K562 (cell line): ENCODE results near the gene GRIPAP1. TPM values are rescaled to one million over a fixed set of nuclear protein-coding genes. Genes with fewer than 3 reads are reported as not detected.
A peak's percentile ranks its signal among the peaks of the same experiment; 100 is the strongest.

ENCODE experiments used
- JUND ChIP-seq, 2 experiments: IDR thresholded peaks; 2 replicates in 1 of 2; 3 replicates in 1 of 2; pipeline ENCODE4 v1.6.1; 2011; ENCODE audit warnings: borderline replicate concordance in 2 of 2, low read depth in 2 of 2, low read length in 2 of 2, improper control_type of control experiment in 1 of 2, missing biosample characterization in 1 of 2, missing genetic modification characterization in 1 of 2, missing genetic modification reagents in 1 of 2
- MEF2D ChIP-seq: conservative IDR thresholded peaks from 2 replicates; pipeline ENCODE4 v1.6.1; 2016; ENCODE audit warnings: low read depth, missing genetic modification characterization, missing compliant biosample characterization
- NFIC ChIP-seq: fragments of 450-650 bp; IDR thresholded peaks from 2 replicates; pipeline ENCODE4 v1.6.1; 2017; ENCODE audit warnings: mild to moderate bottlenecking, inconsistent platforms
- POLR2B ChIP-seq: fragments of 450-650 bp; IDR thresholded peaks from 2 replicates; pipeline ENCODE4 v1.6.1; 2018; ENCODE audit warnings: low read depth; ENCODE audit not compliant: partially characterized antibody
- RBM17 ChIP-seq: fragments of 200-400 bp; formaldehyde crosslinking; IDR thresholded peaks from 2 replicates; pipeline ENCODE4 v1.6.1; 2017; ENCODE audit warnings: low read depth, mild to moderate bottlenecking, low read length, borderline replicate concordance
- ZNF143 ChIP-seq: sonication (generic); formaldehyde crosslinking; IDR thresholded peaks from 2 replicates; pipeline ENCODE4 v1.9.0; 2022; ENCODE audit warnings: mild to moderate bottlenecking, missing genetic modification reagents
- polyA plus RNA-seq, 8 experiments: library from polyadenylated mRNA; depleted of rRNA in 4 of 8; stranded (reverse) in 5 of 8; unstranded in 3 of 8; fragments of >200 nt; fragmentation: Nextera tagmentation in 2 of 8; fragmentation: Illumina TruSeq in 1 of 8; extraction: Ambion mirVana in 2 of 8; extraction: Trizol in 1 of 8; gene quantifications; 2 replicates each; pipeline versions ENCODE4 v1.2.1 to v1.2.3, GENCODE V29; 2011 to 2014; ENCODE audit warnings: inconsistent platforms in 1 of 8, missing spikeins in 1 of 8
- total RNA-seq, 7 experiments: library from RNA; depleted of rRNA in 6 of 7; stranded (reverse); fragments of >200 nt in 6 of 7; fragmentation: Illumina TruSeq in 2 of 7; extraction: Trizol in 2 of 7; gene quantifications; 2 replicates each; pipeline versions ENCODE4 v1.2.1 to v1.2.3, GENCODE V29; 2011 to 2021; ENCODE audit warnings: low replicate concordance in 1 of 7
- TF ChIP-seq, protein P1 (sequence below): fragments of 200-800 bp; sonication (Bioruptor generic); IDR thresholded peaks from 2 replicates; pipeline ENCODE4 v1.6.1; 2017; ENCODE audit warnings: missing genetic modification characterization, missing compliant biosample characterization
- TF ChIP-seq, protein P2 (sequence below), 3 experiments: fragments of 200-800 bp in 1 of 3; sonication (Bioruptor generic) in 1 of 3; sonication (generic) in 1 of 3; formaldehyde crosslinking in 1 of 3; IDR thresholded peaks; 2 replicates each; pipeline versions ENCODE4 v1.6.1 to v1.8.0; 2016 to 2022; ENCODE audit warnings: mild to moderate bottlenecking in 2 of 3, missing compliant biosample characterization in 2 of 3, missing genetic modification characterization in 2 of 3, missing genetic modification reagents in 1 of 3
- TF ChIP-seq, protein P3 (sequence below): IDR thresholded peaks from 2 replicates; pipeline ENCODE4 v1.6.1; 2012; ENCODE audit warnings: low read depth, low read length, improper control_type of control experiment, borderline replicate concordance
- TF ChIP-seq, protein P4 (sequence below), 2 experiments: fragments of 450-650 bp in 1 of 2; sonication (generic) in 1 of 2; formaldehyde crosslinking in 1 of 2; IDR thresholded peaks; 2 replicates each; pipeline versions ENCODE4 v1.7.1 to v1.9.0; 2016 to 2022; ENCODE audit warnings: inconsistent platforms in 1 of 2, mild to moderate bottlenecking in 1 of 2, missing genetic modification reagents in 1 of 2

The GRIPAP1 gene
- total and polyA plus RNA-seq, 9 of the 15 experiments (the other 6 are each of a cell fraction or from before 2014, with no cell fraction given), result 4.1 to 41.6 (median 24.0) TPM

DNA sequence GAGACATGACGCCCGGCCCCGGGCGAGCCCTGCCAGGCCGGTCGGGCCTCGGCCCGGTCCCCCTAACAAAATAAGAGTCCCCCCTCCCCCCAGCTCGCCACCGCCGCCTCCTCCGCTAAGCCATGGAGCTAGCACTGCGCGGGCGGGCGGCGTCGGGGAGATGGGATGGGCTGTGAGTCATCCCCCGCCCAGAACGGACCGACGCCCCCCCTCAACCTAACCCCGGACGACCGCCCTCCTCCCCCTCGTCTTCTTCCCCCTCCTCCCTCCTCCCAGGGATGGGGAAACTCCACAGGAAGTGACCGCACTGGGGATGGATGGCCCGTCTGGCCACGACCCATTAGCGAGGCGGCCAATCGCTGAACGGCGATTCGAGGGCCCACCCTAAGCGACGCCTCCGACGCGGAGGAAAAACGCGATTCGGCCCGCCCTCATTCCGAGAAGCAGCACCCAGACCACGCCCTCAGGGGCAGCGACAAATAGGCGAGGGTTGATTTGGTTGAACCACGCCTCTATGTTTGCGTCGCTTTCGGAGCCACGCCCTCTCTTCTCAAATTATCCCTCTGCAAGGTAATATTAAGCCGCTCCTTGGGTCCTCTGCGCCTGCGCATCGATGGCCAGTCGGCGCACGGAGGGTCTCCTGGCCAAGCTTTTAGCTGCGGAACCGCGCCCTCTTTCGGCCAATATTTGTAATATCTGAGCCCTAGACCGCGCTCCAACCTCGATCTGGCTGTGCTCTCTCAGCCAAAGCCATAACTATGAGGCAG lies 41.3 kb upstream of the GRIPAP1 start, which contains the start of gene TFE3 (continued):
- TF ChIP-seq, protein P1, sequence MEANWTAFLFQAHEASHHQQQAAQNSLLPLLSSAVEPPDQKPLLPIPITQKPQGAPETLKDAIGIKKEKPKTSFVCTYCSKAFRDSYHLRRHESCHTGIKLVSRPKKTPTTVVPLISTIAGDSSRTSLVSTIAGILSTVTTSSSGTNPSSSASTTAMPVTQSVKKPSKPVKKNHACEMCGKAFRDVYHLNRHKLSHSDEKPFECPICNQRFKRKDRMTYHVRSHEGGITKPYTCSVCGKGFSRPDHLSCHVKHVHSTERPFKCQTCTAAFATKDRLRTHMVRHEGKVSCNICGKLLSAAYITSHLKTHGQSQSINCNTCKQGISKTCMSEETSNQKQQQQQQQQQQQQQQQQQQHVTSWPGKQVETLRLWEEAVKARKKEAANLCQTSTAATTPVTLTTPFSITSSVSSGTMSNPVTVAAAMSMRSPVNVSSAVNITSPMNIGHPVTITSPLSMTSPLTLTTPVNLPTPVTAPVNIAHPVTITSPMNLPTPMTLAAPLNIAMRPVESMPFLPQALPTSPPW, result peak; percentile 100
- TF ChIP-seq MEF2D (tag), result no peak
- TF ChIP-seq, protein P2, sequence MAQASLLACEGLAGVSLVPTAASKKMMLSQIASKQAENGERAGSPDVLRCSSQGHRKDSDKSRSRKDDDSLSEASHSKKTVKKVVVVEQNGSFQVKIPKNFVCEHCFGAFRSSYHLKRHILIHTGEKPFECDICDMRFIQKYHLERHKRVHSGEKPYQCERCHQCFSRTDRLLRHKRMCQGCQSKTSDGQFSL (CRISPR knock-in tag; IDR thresholded peaks at IDR 0.05), result peak; percentile 86; the same call in 1 of the 2 replicates
- TF ChIP-seq, protein P2 (tag; IDR thresholded peaks at IDR 0.05), result peak in 1 of 2 experiments; percentile 89; a peak in 2 of 4 replicates
- TF ChIP-seq, protein P3, sequence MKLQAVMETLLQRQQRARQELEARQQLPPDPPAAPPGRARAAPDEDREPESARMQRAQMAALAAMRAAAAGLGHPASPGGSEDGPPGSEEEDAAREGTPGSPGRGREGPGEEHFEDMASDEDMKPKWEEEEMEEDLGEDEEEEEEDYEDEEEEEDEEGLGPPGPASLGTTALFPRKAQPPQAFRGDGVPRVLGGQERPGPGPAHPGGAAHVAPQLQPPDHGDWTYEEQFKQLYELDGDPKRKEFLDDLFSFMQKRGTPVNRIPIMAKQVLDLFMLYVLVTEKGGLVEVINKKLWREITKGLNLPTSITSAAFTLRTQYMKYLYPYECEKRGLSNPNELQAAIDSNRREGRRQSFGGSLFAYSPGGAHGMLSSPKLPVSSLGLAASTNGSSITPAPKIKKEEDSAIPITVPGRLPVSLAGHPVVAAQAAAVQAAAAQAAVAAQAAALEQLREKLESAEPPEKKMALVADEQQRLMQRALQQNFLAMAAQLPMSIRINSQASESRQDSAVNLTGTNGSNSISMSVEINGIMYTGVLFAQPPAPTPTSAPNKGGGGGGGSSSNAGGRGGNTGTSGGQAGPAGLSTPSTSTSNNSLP, result peak; percentile 82; the same call in 1 of the 2 replicates
- TF ChIP-seq RBM17, result no peak
- peak; percentile 30; the same call in 1 of the 2 replicates for TF ChIP-seq NFIC
- no peak for TF ChIP-seq POLR2B
- TF ChIP-seq ZNF143 (CRISPR knock-in tag), result no peak
- TF ChIP-seq JUND (IDR thresholded peaks at IDR 0.05; ENCODE audit: borderline replicate concordance, low read depth, low read length), result peak; percentile 94
- peak; percentile 81; the same call in 1 of the 3 replicates for TF ChIP-seq JUND (tag; IDR thresholded peaks at IDR 0.05; ENCODE audit: borderline replicate concordance, low read depth, low read length)
- TF ChIP-seq, protein P4, sequence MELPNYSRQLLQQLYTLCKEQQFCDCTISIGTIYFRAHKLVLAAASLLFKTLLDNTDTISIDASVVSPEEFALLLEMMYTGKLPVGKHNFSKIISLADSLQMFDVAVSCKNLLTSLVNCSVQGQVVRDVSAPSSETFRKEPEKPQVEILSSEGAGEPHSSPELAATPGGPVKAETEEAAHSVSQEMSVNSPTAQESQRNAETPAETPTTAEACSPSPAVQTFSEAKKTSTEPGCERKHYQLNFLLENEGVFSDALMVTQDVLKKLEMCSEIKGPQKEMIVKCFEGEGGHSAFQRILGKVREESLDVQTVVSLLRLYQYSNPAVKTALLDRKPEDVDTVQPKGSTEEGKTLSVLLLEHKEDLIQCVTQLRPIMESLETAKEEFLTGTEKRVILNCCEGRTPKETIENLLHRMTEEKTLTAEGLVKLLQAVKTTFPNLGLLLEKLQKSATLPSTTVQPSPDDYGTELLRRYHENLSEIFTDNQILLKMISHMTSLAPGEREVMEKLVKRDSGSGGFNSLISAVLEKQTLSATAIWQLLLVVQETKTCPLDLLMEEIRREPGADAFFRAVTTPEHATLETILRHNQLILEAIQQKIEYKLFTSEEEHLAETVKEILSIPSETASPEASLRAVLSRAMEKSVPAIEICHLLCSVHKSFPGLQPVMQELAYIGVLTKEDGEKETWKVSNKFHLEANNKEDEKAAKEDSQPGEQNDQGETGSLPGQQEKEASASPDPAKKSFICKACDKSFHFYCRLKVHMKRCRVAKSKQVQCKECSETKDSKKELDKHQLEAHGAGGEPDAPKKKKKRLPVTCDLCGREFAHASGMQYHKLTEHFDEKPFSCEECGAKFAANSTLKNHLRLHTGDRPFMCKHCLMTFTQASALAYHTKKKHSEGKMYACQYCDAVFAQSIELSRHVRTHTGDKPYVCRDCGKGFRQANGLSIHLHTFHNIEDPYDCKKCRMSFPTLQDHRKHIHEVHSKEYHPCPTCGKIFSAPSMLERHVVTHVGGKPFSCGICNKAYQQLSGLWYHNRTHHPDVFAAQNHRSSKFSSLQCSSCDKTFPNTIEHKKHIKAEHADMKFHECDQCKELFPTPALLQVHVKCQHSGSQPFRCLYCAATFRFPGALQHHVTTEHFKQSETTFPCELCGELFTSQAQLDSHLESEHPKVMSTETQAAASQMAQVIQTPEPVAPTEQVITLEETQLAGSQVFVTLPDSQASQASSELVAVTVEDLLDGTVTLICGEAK (IDR thresholded peaks at IDR 0.05), result peak; percentile 69
- TF ChIP-seq, protein P4 (CRISPR knock-in tag; IDR thresholded peaks at IDR 0.05), result no peak
